Thymus (tissue), 11 donors: ENCODE measurements around the gene MTMR3. TPM values are rescaled to one million over a fixed set of nuclear protein-coding genes. Genes with fewer than 3 reads are reported as not detected.
A peak's percentile ranks its signal among the peaks of the same experiment; 100 is the strongest.

ENCODE experiments used
- DNase-seq, 9 donors: peaks; one replicate each; pipeline ENCODE4 v3.0.0-alpha.2; 2013; ENCODE audit warnings: low spot score in 9 of 9, low read depth in 6 of 9, missing footprints in 1 of 9
- H3K27ac ChIP-seq, 2 donors: one replicate each; pipeline ENCODE4 v1.5.1; 2013; ENCODE audit warnings: control low read depth in 1 of 2, low read depth in 1 of 2, low read length in 1 of 2, mild to moderate bottlenecking in 1 of 2, moderate library complexity in 1 of 2
- H3K27me3 ChIP-seq, 2 donors: one replicate each; pipeline ENCODE4 v1.5.1; 2013; ENCODE audit warnings: low read length in 1 of 2; ENCODE audit not compliant: control insufficient read depth in 2 of 2, insufficient read depth in 1 of 2
- H3K36me3 ChIP-seq, 2 donors: one replicate each; pipeline ENCODE4 v1.5.1; 2013; ENCODE audit warnings: low read length in 1 of 2, mild to moderate bottlenecking in 1 of 2, moderate library complexity in 1 of 2; ENCODE audit not compliant: control insufficient read depth in 2 of 2, insufficient read depth in 2 of 2
- H3K4me1 ChIP-seq, 2 donors: one replicate each; pipeline ENCODE4 v1.5.1; 2013; ENCODE audit warnings: low read length in 2 of 2; ENCODE audit not compliant: control insufficient read depth in 2 of 2, insufficient read depth in 2 of 2
- H3K4me3 ChIP-seq, 2 donors: one replicate each; pipeline ENCODE4 v1.5.1; 2013; ENCODE audit warnings: low read length in 2 of 2, control low read depth in 1 of 2, mild to moderate bottlenecking in 1 of 2
- H3K9me3 ChIP-seq, 2 donors: one replicate each; pipeline ENCODE4 v1.5.1; 2013; ENCODE audit warnings: low read length in 1 of 2, mild to moderate bottlenecking in 1 of 2; ENCODE audit not compliant: control insufficient read depth in 2 of 2, insufficient read depth in 1 of 2
- WGBS: extraction: QIAGEN DNeasy Blood & Tissue Kit; methylation state at CpG from one replicate; pipeline ENCODE4 v1.1.7; 2013; 5-methylcytosine and 5-hydroxymethylcytosine counted together
- polyA plus RNA-seq: library from polyadenylated mRNA; stranded (reverse); fragments of 200-250 nt; gene quantifications from one replicate; pipeline ENCODE4 v1.2.3, GENCODE V29; 2013
- total RNA-seq: library from RNA; stranded (reverse); fragments of 120-200 nt; gene quantifications from one replicate; pipeline ENCODE4 v1.2.4, GENCODE V29; 2013
- donor health status: healthy.

MTMR3 gene
- total and polyA plus RNA-seq, 2 donors: 14.8 to 16.4 TPM

DNA sequence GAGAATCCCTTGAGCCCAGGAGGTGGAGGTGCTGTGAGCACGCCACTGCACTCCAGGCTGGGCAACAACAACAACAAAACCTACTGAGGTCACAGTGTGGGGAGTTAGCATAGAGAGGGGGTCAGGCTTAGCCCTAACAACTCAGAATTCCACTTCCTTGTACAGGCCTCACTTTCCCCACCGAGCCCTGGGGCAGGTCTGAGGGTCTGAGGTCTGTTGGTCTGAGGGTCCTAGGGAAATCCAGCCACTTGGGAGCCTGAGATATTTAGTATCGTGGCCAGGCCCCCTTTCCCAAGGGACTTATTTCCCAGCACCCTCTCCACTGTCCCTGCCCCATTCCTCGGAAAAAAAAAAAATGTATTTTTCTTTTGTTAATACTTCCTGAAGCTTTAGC, 162.5 kb downstream of the MTMR3 start:
- Histone ChIP-seq H3K36me3 (no peaks in the 10 kb centered on the region), H3K9me3 (peaks cover 0 to 3% of the 10 kb centered on the region in 2 donors), H3K4me1 (peaks cover 3 to 10% of the 10 kb centered on the region in 2 donors), H3K27me3 (no peaks in the 10 kb centered on the region), H3K4me3 (no peak overlapping the region), H3K27ac (no peak overlapping the region)
- DNase-seq: no peak
- WGBS: 87% methylated on average over 4 of the region's 4 CpGs

DNA sequence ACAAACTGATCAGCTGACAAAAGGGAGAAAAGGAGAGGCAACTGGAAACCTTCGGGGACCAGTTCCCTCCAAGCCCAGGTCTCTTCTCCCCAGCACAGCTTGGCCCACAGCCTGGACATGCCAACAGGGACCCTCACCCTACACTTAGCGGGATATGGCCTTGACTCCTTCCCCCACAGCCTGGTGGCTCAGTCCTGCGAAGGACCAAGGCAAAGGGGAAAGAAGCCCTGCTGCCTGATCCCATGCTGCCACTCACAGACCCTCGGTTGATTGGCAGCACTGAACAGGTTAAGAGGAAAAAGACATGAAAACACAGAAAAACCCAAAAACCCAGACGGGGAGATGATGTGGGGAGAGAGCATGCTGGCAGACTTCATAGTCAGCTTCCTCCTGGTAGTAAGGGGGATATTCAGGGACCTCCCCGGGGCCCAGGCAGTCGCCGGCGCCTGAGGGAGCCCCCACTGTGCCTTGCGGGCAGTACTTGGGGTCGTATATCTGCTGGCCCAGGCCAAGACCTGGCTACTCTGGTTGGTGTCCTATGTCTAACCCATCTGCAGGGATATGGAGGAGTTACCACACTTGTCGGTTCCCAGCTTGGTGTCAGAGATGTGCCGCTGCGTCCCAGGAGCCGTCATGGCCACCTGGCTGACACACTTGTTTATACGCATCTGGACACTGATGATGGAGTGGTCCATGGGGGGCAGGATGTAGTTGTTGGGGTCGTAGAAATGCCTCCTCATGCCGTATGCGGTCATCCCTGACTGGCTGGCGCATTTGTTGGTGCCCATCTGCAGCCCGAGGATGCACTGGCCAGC, 163.1 kb downstream of the MTMR3 start:
- no peak for DNase-seq
- H3K36me3 ChIP-seq: no peaks in the 10 kb centered on the region
- H3K27me3 ChIP-seq: no peaks in the 10 kb centered on the region
- no peak overlapping the region for H3K27ac ChIP-seq
- H3K4me1 ChIP-seq: peaks cover 3 to 10% of the 10 kb centered on the region in 2 donors
- H3K4me3 ChIP-seq: no peak overlapping the region
- peaks cover 0 to 3% of the 10 kb centered on the region in 2 donors for H3K9me3 ChIP-seq
- WGBS: 99% methylated on average over 21 of the region's 21 CpGs

DNA sequence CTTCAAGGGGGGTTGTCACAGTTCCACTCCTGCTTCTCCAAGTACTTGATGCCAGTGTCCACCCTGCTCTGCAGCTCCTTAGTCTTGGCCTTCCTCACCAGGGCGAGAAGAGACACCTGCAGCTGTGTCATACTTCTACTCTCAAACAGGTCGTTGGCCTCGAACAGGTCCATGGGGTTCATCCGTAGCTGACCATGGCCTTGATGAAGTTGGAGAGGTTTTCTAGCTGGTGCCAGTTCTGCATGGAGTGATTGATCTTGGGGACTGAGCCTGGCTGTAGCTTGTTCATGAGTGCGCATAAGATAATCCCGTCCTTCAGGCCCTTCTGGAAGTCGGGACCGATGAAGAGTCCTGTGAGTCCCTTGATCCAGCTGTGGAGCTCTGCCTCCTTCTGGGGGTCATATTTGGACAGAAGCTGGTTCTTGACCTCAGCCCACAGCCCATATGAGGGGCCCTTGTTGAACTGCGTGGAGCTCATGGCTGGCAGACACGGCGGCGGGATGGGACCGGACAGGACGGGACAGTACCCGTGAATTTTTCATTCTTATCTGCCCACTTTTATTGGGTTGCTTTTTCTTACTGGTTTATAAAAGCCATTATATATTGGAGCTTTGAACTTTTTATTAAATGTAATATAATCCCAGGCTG, 163.9 kb downstream of the MTMR3 start:
- H3K4me3 ChIP-seq: no peak overlapping the region
- H3K27me3 ChIP-seq: no peaks in the 10 kb centered on the region
- no peaks in the 10 kb centered on the region for H3K36me3 ChIP-seq
- peaks cover 3 to 10% of the 10 kb centered on the region in 2 donors for H3K4me1 ChIP-seq
- no peak overlapping the region for H3K27ac ChIP-seq
- H3K9me3 ChIP-seq: peaks cover 0 to 3% of the 10 kb centered on the region in 2 donors
- 97% methylated on average over 15 of the region's 15 CpGs for WGBS
- no peak for DNase-seq

DNA sequence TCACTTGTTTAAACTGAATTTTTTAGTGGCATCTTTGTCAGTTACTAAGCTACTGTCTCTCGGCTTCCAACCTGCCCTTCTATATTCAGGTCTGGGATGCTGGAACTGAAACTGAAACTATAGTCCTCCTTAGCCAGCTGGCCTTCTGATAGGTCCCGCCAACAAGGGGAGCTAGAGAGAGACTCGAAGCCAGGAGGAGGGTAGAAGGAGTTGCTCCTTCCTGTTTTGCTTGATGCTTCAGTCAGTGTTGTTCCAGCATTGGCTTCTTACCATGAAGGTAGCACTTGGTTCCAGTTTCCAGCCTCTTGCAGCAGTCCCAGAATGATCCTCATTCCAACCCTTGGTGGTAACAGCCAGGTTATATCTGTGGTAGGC, 164.4 kb downstream of the MTMR3 start:
- Histone ChIP-seq H3K9me3 (peaks cover 0 to 3% of the 10 kb centered on the region in 2 donors), H3K27ac (no peak overlapping the region), H3K27me3 (no peaks in the 10 kb centered on the region), H3K36me3 (no peaks in the 10 kb centered on the region), H3K4me1 (peaks cover 3 to 10% of the 10 kb centered on the region in 2 donors), H3K4me3 (no peak overlapping the region)
- DNase-seq: peak; percentile 26 to 85 (median 53)
- WGBS: 20% methylated on average over 3 of the region's 3 CpGs

DNA sequence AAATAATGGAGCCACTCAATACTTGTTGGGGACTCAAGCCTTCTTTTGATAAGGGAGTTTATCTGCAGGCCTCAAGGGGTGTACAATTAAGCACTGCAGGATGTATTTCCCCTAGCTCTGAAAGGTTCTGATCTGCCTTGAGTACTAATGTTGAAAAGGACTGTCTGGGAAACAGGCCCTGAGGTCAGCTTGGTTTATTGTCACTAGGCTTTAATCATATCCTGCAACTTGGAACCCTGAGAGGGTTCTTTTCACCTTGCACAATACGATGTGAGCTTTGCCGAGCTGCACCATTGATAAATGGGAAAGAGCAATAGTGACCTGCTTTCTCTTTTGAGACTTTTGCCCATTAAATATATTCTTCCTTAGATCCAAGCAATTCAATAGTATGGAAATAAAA, 165.7 kb downstream of the MTMR3 start:
- 99% methylated on average over 2 of the region's 2 CpGs for WGBS

DNA sequence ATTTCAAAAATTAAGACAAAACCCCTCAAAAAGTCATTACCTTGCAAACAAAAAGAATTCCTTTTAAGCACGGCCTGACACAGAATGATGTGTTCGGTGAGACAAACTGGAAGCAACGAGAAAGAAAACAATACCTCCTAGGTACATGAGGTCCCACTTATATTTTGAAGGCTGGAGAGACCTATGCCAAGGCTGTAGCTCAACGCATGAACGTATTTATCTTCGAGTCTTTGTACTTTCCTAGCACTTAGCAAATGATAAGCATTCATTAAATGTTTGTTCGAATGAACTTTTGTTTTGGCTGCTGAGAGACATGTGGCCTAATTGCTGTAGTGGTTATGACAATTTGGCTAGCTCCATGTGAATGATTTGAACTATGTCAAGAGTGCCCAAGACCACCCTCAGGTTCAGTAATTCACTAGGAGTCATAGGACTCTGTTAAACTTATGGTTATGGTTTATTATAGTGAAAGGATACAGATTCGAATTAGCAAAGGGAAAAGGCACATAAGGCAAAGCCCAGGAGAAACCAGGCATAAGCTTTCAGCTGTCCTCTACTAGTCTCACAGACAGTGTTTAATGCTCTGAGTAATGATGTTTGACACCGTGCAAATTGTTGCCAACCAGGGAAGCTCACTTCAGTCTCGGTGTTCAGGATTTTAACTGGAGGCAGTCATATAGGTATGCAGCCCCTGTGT, 171.2 kb downstream of the MTMR3 start:
- H3K4me3 ChIP-seq: no peak overlapping the region
- H3K9me3 ChIP-seq: peaks cover 0 to 10% of the 10 kb centered on the region in 2 donors
- H3K27ac ChIP-seq: no peak overlapping the region
- WGBS: 96% methylated on average over 10 of the region's 10 CpGs
- H3K36me3 ChIP-seq: no peaks in the 10 kb centered on the region
- DNase-seq: no peak
- no peaks in the 10 kb centered on the region for H3K4me1 ChIP-seq
- no peaks in the 10 kb centered on the region for H3K27me3 ChIP-seq

More for the DNA sequence above, 165.7 kb downstream of the MTMR3 start:
- Histone ChIP-seq H3K27me3 (no peaks in the 10 kb centered on the region), H3K9me3 (peaks cover 0 to 3% of the 10 kb centered on the region in 2 donors), H3K27ac (no peak overlapping the region), H3K36me3 (no peaks in the 10 kb centered on the region), H3K4me3 (no peak overlapping the region), H3K4me1 (peaks cover 3 to 10% of the 10 kb centered on the region in 2 donors)
- DNase-seq: no peak

DNA sequence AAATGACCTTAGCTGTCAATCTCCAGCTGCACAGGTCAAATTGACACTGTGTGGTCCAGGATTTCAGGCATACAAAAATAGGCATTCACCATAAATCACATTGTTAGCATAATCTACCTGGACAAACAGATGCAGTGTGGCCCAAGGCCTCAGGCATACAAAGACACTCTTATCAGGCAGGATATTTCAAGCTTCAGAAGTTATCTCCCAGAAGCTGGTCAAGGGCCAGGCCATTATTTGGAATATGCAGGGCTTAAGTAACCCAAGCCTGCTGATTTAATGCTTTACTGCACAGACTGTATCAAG, 171.7 kb downstream of the MTMR3 start:
- peaks cover 0 to 10% of the 10 kb centered on the region in 2 donors for H3K9me3 ChIP-seq
- no peaks in the 10 kb centered on the region for H3K27me3 ChIP-seq
- DNase-seq: no peak
- H3K4me3 ChIP-seq: no peak overlapping the region
- H3K27ac ChIP-seq: no peak overlapping the region
- no peaks in the 10 kb centered on the region for H3K4me1 ChIP-seq
- H3K36me3 ChIP-seq: no peaks in the 10 kb centered on the region

DNA sequence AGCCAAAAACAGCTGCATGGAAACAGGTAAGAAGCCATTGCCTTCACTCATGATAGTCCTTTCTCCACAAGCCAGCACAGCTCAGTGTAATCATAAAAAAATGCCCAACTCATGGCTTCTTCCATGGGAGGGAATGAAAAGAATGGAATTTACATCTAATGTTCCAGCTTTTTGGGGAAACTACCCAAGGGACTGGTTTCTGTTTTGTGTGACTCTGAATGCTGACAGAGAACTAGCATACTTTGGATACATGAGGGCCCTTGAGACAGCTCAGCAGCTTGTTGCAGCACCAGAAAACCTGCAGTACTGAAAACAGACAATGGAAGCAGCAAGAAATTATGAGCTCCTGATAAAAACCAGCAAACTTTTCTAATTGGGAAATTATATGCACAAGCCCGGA, 173.0 kb downstream of the MTMR3 start:
- WGBS: 98% methylated on average over 1 of the region's 1 CpG
- Histone ChIP-seq H3K9me3 (peaks cover 0 to 10% of the 10 kb centered on the region in 2 donors), H3K4me3 (no peak overlapping the region), H3K36me3 (no peaks in the 10 kb centered on the region), H3K27me3 (no peaks in the 10 kb centered on the region), H3K27ac (no peak overlapping the region), H3K4me1 (no peaks in the 10 kb centered on the region)
- no peak for DNase-seq

DNA sequence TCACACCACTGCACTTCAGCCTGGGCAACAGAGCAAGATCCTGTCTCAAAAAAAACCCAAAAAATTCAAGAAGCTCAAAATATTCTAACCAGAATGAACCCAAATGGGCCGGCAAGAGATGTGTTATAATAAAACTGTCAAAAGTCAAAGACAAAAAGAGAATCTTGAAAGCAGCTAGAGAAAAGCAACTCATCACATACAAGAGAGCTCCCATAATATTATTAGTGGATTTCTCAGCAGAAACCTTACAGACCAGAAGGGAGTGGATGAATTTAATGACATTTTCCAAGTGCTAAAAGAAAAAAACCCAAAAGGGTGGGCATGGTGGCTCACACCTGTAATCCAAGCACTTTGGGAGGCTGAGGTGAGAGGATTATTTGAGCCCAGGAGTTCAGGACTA, 174.4 kb downstream of the MTMR3 start:
- no peaks in the 10 kb centered on the region for H3K36me3 ChIP-seq
- 98% methylated on average over 1 of the region's 1 CpG for WGBS

More for the DNA sequence above, 174.4 kb downstream of the MTMR3 start:
- Histone ChIP-seq H3K4me1 (no peaks in the 10 kb centered on the region), H3K4me3 (no peak overlapping the region), H3K27ac (no peak overlapping the region), H3K9me3 (peaks cover 0 to 10% of the 10 kb centered on the region in 2 donors), H3K27me3 (no peaks in the 10 kb centered on the region)
- no peak for DNase-seq
